GM23338 (cell line): ENCODE data around the gene PROC. TPM values are rescaled to one million over a fixed set of nuclear protein-coding genes. Genes with fewer than 3 reads are reported as not detected.

ENCODE experiments used
- ATAC-seq: fragments of 200-7000 bp; cut with Tn5 transposase; 3 replicates; pipeline ENCODE4 v1.9.1; 2020
- DNase-seq: peaks from one replicate; pipeline ENCODE4 v3.0.0-alpha.2; 2015; ENCODE audit warnings: low spot score
- H2AFZ ChIP-seq: fragments of 200-600 bp; sonication (generic); 2 replicates; pipeline ENCODE4 v1.8.0; 2016; ENCODE audit warnings: antibody characterized with exemption, mild to moderate bottlenecking, moderate library complexity
- H3F3A ChIP-seq: fragments of 200-600 bp; sonication (generic); replicated peaks from 2 replicates; pipeline ENCODE4 v1.8.0; 2017; ENCODE audit warnings: antibody characterized with exemption, mixed run types, low read depth
- H3K27ac ChIP-seq: fragments of 200-600 bp; sonication (generic); 2 replicates; pipeline ENCODE4 v1.6.1; 2016; ENCODE audit warnings: low read depth
- H3K27me3 ChIP-seq: fragments of 200-600 bp; sonication (generic); 2 replicates; pipeline ENCODE4 v1.8.0; 2016; ENCODE audit warnings: mild to moderate bottlenecking, mixed run types, moderate library complexity; ENCODE audit not compliant: insufficient read depth
- H3K36me3 ChIP-seq: fragments of 200-600 bp; sonication (generic); 2 replicates; pipeline ENCODE4 v1.8.0; 2016; ENCODE audit warnings: mild to moderate bottlenecking; ENCODE audit not compliant: insufficient read depth
- H3K4me1 ChIP-seq: fragments of 200-600 bp; sonication (generic); 2 replicates; pipeline ENCODE4 v1.8.0; 2016; ENCODE audit warnings: mild to moderate bottlenecking, moderate library complexity; ENCODE audit not compliant: insufficient read depth
- H3K4me2 ChIP-seq: fragments of 200-600 bp; sonication (generic); 2 replicates; pipeline ENCODE4 v1.7.1; 2017; ENCODE audit warnings: mixed run types
- H3K4me3 ChIP-seq: fragments of 200-600 bp; sonication (generic); 2 replicates; pipeline ENCODE4 v1.6.1; 2016; ENCODE audit warnings: mixed run types
- H3K79me2 ChIP-seq: fragments of 200-600 bp; sonication (generic); replicated peaks from 2 replicates; pipeline ENCODE4 v1.8.0; 2017; ENCODE audit warnings: mild to moderate bottlenecking; ENCODE audit not compliant: insufficient read depth
- H3K9me2 ChIP-seq: fragments of 200-600 bp; sonication (generic); 2 replicates; pipeline ENCODE4 v1.8.0; 2017; ENCODE audit not compliant: insufficient read depth
- H4K20me1 ChIP-seq: fragments of 200-600 bp; sonication (generic); replicated peaks from 2 replicates; pipeline ENCODE4 v1.8.0; 2017; ENCODE audit warnings: mild to moderate bottlenecking; ENCODE audit not compliant: insufficient read depth
- H3K27ac Mint-ChIP-seq: 2 replicates; pipeline ENCODE4 v1.8.0; 2020; ENCODE audit warnings: inconsistent platforms, mild to moderate bottlenecking, moderate library complexity, mixed read lengths
- H3K27me3 Mint-ChIP-seq: 3 replicates; pipeline ENCODE4 v1.8.0; 2022; ENCODE audit warnings: low read depth, mild to moderate bottlenecking, moderate library complexity, mixed read lengths, inconsistent platforms; ENCODE audit not compliant: insufficient read depth, poor library complexity
- H3K36me3 Mint-ChIP-seq: 3 replicates; pipeline ENCODE4 v1.8.0; 2021; ENCODE audit warnings: low read depth, mild to moderate bottlenecking, inconsistent platforms, moderate library complexity, mixed read lengths
- H3K4me1 Mint-ChIP-seq: 3 replicates; pipeline ENCODE4 v1.8.0; 2020; ENCODE audit warnings: mild to moderate bottlenecking, inconsistent platforms, mixed read lengths
- H3K4me3 Mint-ChIP-seq: 3 replicates; pipeline ENCODE4 v1.8.0; 2021; ENCODE audit warnings: moderate library complexity, mild to moderate bottlenecking, inconsistent platforms, mixed read lengths
- H3K9me3 Mint-ChIP-seq: 3 replicates; pipeline ENCODE4 v1.8.0; 2020; ENCODE audit warnings: moderate library complexity, mild to moderate bottlenecking, inconsistent platforms, mixed read lengths
- CREB1 ChIP-seq: fragments of 250-450 bp; sonication (Bioruptor Pico); IDR thresholded peaks from 2 replicates; pipeline ENCODE4 v1.5.0; 2020; ENCODE audit warnings: low read depth, mild to moderate bottlenecking, moderate library complexity
- EZH2 ChIP-seq: fragments of 200-600 bp; sonication (generic); IDR thresholded peaks from one replicate; pipeline ENCODE4 v1.8.0; 2017; ENCODE audit warnings: antibody characterized with exemption, mild to moderate bottlenecking, low read depth; ENCODE audit not compliant: unreplicated experiment
- JUNB ChIP-seq: IDR thresholded peaks from one replicate; pipeline ENCODE4 v1.6.1; 2016; ENCODE audit warnings: antibody characterized with exemption; ENCODE audit not compliant: unreplicated experiment
- NANOG ChIP-seq: IDR thresholded peaks from 2 replicates; pipeline ENCODE4 v1.6.1; 2016; ENCODE audit warnings: antibody characterized with exemption, borderline replicate concordance
- POLR2AphosphoS5 ChIP-seq: IDR thresholded peaks from 2 replicates; pipeline ENCODE4 v1.6.1; 2016; ENCODE audit warnings: antibody characterized with exemption, low read depth
- STAT1 ChIP-seq: IDR thresholded peaks from one replicate; pipeline ENCODE4 v1.6.1; 2016; ENCODE audit warnings: antibody characterized with exemption; ENCODE audit not compliant: unreplicated experiment
- ZNF114 ChIP-seq: fragments of 250-450 bp; sonication (Bioruptor Pico); IDR thresholded peaks from 2 replicates; pipeline ENCODE4 v1.5.0; 2020; ENCODE audit warnings: mild to moderate bottlenecking, moderate library complexity
- ZNF331 ChIP-seq: fragments of 250-450 bp; sonication (Bioruptor Pico); IDR thresholded peaks from 2 replicates; pipeline ENCODE4 v1.5.0; 2020; ENCODE audit warnings: low read depth, mild to moderate bottlenecking, moderate library complexity
- polyA plus RNA-seq: library from polyadenylated mRNA; unstranded; fragments of >200 nt; fragmentation: Nextera tagmentation; extraction: Ambion mirVana; gene quantifications from 2 replicates; pipeline ENCODE4 v1.2.1, GENCODE V29; 2016
- total RNA-seq: library from RNA; depleted of rRNA; stranded (reverse); fragments of >200 nt; shearing (Covaris generic); gene quantifications from 2 replicates; pipeline ENCODE4 v1.2.3, GENCODE V29; 2014
- TF ChIP-seq, protein P1 (sequence below), 2 experiments: fragments of 200-600 bp in 1 of 2; sonication (generic) in 1 of 2; conservative IDR thresholded peaks; 2 replicates each; pipeline versions ENCODE4 v1.5.1 to v1.6.1; 2016 to 2017; ENCODE audit warnings: antibody characterized with exemption in 2 of 2, low read depth in 2 of 2, mild to moderate bottlenecking in 2 of 2, moderate library complexity in 1 of 2
- TF ChIP-seq, protein P2 (sequence below): IDR thresholded peaks from one replicate; pipeline ENCODE4 v1.6.1; 2018; ENCODE audit warnings: antibody characterized with exemption; ENCODE audit not compliant: unreplicated experiment
- TF ChIP-seq, protein P3 (sequence below): IDR thresholded peaks from 2 replicates; pipeline ENCODE4 v1.6.1; 2016; ENCODE audit warnings: antibody characterized with exemption

PROC gene
- total and polyA plus RNA-seq, 2 experiments from 2014 or later: 1.7 to 2.4 TPM

DNA sequence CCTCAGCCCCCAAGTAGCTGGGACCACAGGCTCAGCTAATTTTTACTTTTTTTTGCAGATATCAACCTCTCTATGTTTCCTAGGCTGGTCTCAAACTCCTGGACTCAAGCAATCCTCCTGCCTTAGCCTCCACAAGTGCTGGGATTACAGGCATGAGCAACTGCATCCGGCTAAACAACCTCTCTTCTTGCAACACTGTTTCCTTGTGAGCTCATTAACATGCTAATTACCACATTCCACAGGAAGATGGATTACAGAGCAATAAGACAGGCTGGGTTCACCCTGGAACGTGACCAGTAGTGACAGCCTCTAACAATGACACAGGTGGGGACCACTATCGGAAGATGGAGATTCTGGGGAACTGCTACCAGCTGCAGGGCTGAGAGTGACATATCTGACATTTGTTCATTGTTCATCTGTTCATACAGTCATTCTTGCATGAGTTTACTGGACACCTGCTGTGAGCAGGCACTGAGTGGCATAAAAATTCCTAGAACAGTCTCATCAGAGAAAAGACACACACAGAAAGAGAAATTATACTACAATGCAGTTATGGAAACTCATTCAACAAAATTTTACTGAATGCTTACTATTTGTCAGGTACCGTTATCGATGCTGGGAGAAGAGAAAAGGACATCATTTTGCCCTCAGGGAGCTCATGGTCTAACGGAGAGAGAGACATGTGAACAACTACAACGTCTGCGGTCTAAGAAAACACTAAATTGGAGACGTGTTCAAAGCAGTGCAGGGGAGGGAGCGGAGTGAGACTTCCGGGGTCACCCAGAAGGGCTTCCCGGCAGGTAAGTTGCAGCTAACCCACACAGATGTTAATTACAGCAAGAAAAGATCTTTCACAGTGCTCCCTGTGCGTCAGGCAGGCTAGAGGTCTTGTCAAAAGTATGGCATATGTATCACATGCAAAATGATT lies 37.6 kb downstream of the PROC start:
- peak overlapping the region; percentile 51; the same call in 1 of the 2 replicates for H3K27ac Mint-ChIP-seq

DNA sequence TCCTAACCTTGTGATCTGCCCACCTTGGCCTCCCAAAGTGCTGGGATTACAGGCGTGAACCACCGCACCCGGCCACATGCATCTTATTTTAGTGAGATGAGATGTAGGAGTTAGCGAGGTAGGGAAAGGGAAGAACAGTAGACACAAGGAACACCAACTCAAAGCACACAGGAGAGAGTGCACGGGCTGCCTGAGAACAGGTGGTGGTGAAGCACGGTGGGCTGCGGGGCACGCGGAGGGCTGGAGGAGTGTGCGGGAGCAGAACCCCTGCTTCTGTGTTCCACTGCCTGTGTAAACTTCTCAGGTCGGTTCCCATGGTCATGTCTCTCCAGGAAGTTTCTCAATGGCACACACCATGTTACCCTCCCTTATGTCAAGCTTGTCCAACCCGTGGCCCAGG lies 38.7 kb downstream of the PROC start:
- Histone ChIP-seq H3K4me3 (no peak overlapping the region), H3K27ac (0 out of 2 replicates have a peak overlapping the region, but pooled peaks have one; percentile 80), H3K4me1 (peaks cover 28% of the 10 kb centered on the region), H3F3A (peaks cover 7% of the 10 kb centered on the region; the same call in 1 of the 2 replicates), H3K79me2 (no peaks in the 10 kb centered on the region), H3K27me3 (no peaks in the 10 kb centered on the region), H2AFZ (no peak overlapping the region), H4K20me1 (no peaks in the 10 kb centered on the region), H3K36me3 (no peaks in the 10 kb centered on the region), H3K9me2 (no peaks in the 10 kb centered on the region), H3K4me2 (peak overlapping the region; percentile 68)
- no peaks in the 10 kb centered on the region for H3K9me3 Mint-ChIP-seq
- peaks cover 30% of the 10 kb centered on the region for H3K4me1 Mint-ChIP-seq
- peak overlapping the region; percentile 43; the same call in 1 of the 2 replicates for H3K27ac Mint-ChIP-seq
- H3K36me3 Mint-ChIP-seq: no peaks in the 10 kb centered on the region; the same call in 2 of the 3 replicates
- H3K27me3 Mint-ChIP-seq: peaks cover 5% of the 10 kb centered on the region
- DNase-seq (no peak), ATAC-seq (no peak)
- no peak overlapping the region for H3K4me3 Mint-ChIP-seq
- TF ChIP-seq, protein P1, sequence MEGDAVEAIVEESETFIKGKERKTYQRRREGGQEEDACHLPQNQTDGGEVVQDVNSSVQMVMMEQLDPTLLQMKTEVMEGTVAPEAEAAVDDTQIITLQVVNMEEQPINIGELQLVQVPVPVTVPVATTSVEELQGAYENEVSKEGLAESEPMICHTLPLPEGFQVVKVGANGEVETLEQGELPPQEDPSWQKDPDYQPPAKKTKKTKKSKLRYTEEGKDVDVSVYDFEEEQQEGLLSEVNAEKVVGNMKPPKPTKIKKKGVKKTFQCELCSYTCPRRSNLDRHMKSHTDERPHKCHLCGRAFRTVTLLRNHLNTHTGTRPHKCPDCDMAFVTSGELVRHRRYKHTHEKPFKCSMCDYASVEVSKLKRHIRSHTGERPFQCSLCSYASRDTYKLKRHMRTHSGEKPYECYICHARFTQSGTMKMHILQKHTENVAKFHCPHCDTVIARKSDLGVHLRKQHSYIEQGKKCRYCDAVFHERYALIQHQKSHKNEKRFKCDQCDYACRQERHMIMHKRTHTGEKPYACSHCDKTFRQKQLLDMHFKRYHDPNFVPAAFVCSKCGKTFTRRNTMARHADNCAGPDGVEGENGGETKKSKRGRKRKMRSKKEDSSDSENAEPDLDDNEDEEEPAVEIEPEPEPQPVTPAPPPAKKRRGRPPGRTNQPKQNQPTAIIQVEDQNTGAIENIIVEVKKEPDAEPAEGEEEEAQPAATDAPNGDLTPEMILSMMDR (conservative IDR thresholded peaks at IDR 0.05; ENCODE audit: low read depth in 2 of 2): no peak
- TF ChIP-seq, protein P2, sequence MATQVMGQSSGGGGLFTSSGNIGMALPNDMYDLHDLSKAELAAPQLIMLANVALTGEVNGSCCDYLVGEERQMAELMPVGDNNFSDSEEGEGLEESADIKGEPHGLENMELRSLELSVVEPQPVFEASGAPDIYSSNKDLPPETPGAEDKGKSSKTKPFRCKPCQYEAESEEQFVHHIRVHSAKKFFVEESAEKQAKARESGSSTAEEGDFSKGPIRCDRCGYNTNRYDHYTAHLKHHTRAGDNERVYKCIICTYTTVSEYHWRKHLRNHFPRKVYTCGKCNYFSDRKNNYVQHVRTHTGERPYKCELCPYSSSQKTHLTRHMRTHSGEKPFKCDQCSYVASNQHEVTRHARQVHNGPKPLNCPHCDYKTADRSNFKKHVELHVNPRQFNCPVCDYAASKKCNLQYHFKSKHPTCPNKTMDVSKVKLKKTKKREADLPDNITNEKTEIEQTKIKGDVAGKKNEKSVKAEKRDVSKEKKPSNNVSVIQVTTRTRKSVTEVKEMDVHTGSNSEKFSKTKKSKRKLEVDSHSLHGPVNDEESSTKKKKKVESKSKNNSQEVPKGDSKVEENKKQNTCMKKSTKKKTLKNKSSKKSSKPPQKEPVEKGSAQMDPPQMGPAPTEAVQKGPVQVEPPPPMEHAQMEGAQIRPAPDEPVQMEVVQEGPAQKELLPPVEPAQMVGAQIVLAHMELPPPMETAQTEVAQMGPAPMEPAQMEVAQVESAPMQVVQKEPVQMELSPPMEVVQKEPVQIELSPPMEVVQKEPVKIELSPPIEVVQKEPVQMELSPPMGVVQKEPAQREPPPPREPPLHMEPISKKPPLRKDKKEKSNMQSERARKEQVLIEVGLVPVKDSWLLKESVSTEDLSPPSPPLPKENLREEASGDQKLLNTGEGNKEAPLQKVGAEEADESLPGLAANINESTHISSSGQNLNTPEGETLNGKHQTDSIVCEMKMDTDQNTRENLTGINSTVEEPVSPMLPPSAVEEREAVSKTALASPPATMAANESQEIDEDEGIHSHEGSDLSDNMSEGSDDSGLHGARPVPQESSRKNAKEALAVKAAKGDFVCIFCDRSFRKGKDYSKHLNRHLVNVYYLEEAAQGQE: no peak
- no peak for TF ChIP-seq CREB1 (CRISPR knock-in tag)
- TF ChIP-seq ZNF331: no peak
- no peak for TF ChIP-seq STAT1
- TF ChIP-seq POLR2AphosphoS5: no peak
- TF ChIP-seq ZNF114: no peak
- no peak for TF ChIP-seq NANOG
- no peak for TF ChIP-seq JUNB

More for the DNA sequence above, 37.6 kb downstream of the PROC start:
- Histone ChIP-seq H2AFZ (no peak overlapping the region), H3K27ac (peak overlapping the region; percentile 80), H3K79me2 (no peaks in the 10 kb centered on the region), H3K4me2 (peak overlapping the region; percentile 68), H3F3A (peaks cover 7% of the 10 kb centered on the region; the same call in 1 of the 2 replicates), H3K9me2 (no peaks in the 10 kb centered on the region), H3K27me3 (no peaks in the 10 kb centered on the region), H3K36me3 (no peaks in the 10 kb centered on the region), H3K4me1 (peaks cover 28% of the 10 kb centered on the region), H3K4me3 (peak overlapping the region; percentile 43), H4K20me1 (no peaks in the 10 kb centered on the region)
- TF ChIP-seq EZH2: no peak
- TF ChIP-seq, protein P3, sequence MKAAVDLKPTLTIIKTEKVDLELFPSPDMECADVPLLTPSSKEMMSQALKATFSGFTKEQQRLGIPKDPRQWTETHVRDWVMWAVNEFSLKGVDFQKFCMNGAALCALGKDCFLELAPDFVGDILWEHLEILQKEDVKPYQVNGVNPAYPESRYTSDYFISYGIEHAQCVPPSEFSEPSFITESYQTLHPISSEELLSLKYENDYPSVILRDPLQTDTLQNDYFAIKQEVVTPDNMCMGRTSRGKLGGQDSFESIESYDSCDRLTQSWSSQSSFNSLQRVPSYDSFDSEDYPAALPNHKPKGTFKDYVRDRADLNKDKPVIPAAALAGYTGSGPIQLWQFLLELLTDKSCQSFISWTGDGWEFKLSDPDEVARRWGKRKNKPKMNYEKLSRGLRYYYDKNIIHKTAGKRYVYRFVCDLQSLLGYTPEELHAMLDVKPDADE: 0 out of 2 replicates have a peak, but pooled peaks have one; percentile 27
- Mint-ChIP-seq H3K4me3 (peak overlapping the region; percentile 58), H3K27me3 (peaks cover 5% of the 10 kb centered on the region), H3K9me3 (no peaks in the 10 kb centered on the region), H3K36me3 (no peaks in the 10 kb centered on the region; the same call in 2 of the 3 replicates), H3K4me1 (peaks cover 30% of the 10 kb centered on the region)
- peak; percentile 71 for DNase-seq
- ATAC-seq: peak; percentile 82
